ENCODE results near the gene GPRC6A.

GPRC6A gene

GRCh38 chr6:116828983-116829382, at the start of gene GPRC6A:
Gene GPRC6A, minus strand, starts transcription at chr6:116829083. Its CDS starts 70 bp downstream, at chr6:116829013.
- no peaks in the 10 kb centered on the region for H3K36me3 ChIP-seq (ENCODE audit: control insufficient read depth, insufficient read depth, low read length)
- H3K9me3 ChIP-seq (ENCODE audit: control insufficient read depth, insufficient read depth, low read depth, low read length): peaks cover 2% of the 10 kb centered on the region; the same call in 1 of the 2 replicates
- H3K9ac ChIP-seq (ENCODE audit: low read length): no peak within 1 kb of the TSS
- H3K4me3 ChIP-seq (ENCODE audit: low read depth, low read length): no peak within 1 kb of the TSS
- no peaks in the 10 kb centered on the region for H3K27me3 ChIP-seq (ENCODE audit: control insufficient read depth, insufficient read depth, low read length)
- peaks cover 19% of the 10 kb centered on the region; the same call in 1 of the 2 replicates for H3K4me1 ChIP-seq (ENCODE audit: control insufficient read depth, insufficient read depth, low read length)
- H3K27ac ChIP-seq (ENCODE audit: low read depth, low read length): peak within 1 kb of the TSS; percentile 51; the same call in 1 of the 2 replicates

- no peak overlapping the region for H3K27ac ChIP-seq (ENCODE audit: low read depth, low read length)
- H3K27me3 ChIP-seq (ENCODE audit: control insufficient read depth, insufficient read depth, low read length): peaks cover 60% of the 10 kb centered on the region
- no peak overlapping the region for H3K9ac ChIP-seq (ENCODE audit: low read length)
- H3K4me3 ChIP-seq (ENCODE audit: low read depth, low read length): peak overlapping the region; percentile 89
- peaks cover 3% of the 10 kb centered on the region; the same call in 1 of the 2 replicates for H3K9me3 ChIP-seq (ENCODE audit: control insufficient read depth, insufficient read depth, low read depth, low read length)
- 0 out of 2 replicates have a peak, but pooled peaks cover 2% of the 10 kb centered on the region for H3K4me1 ChIP-seq (ENCODE audit: control insufficient read depth, insufficient read depth, low read length)
- no peaks in the 10 kb centered on the region for H3K36me3 ChIP-seq (ENCODE audit: control insufficient read depth, insufficient read depth, low read length)
These were observed 48.9 kb upstream of the GPRC6A start for GRCh38 chr6:116877743-116878142.

GRCh38 chr6:116876635-116877611, 48.0 kb upstream of the GPRC6A start, which contains the start of gene RFX6:
Gene RFX6, plus strand, starts transcription at chr6:116877242. Its CDS starts 34 bp downstream, at chr6:116877276.
- Histone ChIP-seq H3K27ac (ENCODE audit: low read depth, low read length) (no peak within 1 kb of the TSS), H3K9me3 (ENCODE audit: control insufficient read depth, insufficient read depth, low read depth, low read length) (peaks cover 8% of the 10 kb centered on the region), H3K4me3 (ENCODE audit: low read depth, low read length) (peak within 1 kb of the TSS; percentile 89), H3K27me3 (ENCODE audit: control insufficient read depth, insufficient read depth, low read length) (peaks cover 60% of the 10 kb centered on the region), H3K9ac (ENCODE audit: low read length) (no peak within 1 kb of the TSS), H3K36me3 (ENCODE audit: control insufficient read depth, insufficient read depth, low read length) (no peaks in the 10 kb centered on the region), H3K4me1 (ENCODE audit: control insufficient read depth, insufficient read depth, low read length) (0 out of 2 replicates have a peak, but pooled peaks cover 2% of the 10 kb centered on the region)

GRCh38 chr6:116876107-116876506, 47.2 kb upstream of the GPRC6A start:
- Histone ChIP-seq H3K9me3 (ENCODE audit: control insufficient read depth, insufficient read depth, low read depth, low read length) (peaks cover 8% of the 10 kb centered on the region), H3K9ac (ENCODE audit: low read length) (no peak overlapping the region), H3K4me3 (ENCODE audit: low read depth, low read length) (peak overlapping the region; percentile 89), H3K4me1 (ENCODE audit: control insufficient read depth, insufficient read depth, low read length) (0 out of 2 replicates have a peak, but pooled peaks cover 2% of the 10 kb centered on the region), H3K27me3 (ENCODE audit: control insufficient read depth, insufficient read depth, low read length) (peaks cover 60% of the 10 kb centered on the region), H3K36me3 (ENCODE audit: control insufficient read depth, insufficient read depth, low read length) (no peaks in the 10 kb centered on the region), H3K27ac (ENCODE audit: low read depth, low read length) (no peak overlapping the region)

- H3K9me3 ChIP-seq (ENCODE audit: control insufficient read depth, insufficient read depth, low read depth, low read length): peaks cover 8% of the 10 kb centered on the region
- H3K9ac ChIP-seq (ENCODE audit: low read length): no peak overlapping the region
- no peak overlapping the region for H3K27ac ChIP-seq (ENCODE audit: low read depth, low read length)
- H3K4me3 ChIP-seq (ENCODE audit: low read depth, low read length): no peak overlapping the region
- peaks cover 45% of the 10 kb centered on the region for H3K27me3 ChIP-seq (ENCODE audit: control insufficient read depth, insufficient read depth, low read length)
- H3K4me1 ChIP-seq (ENCODE audit: control insufficient read depth, insufficient read depth, low read length): 0 out of 2 replicates have a peak, but pooled peaks cover 2% of the 10 kb centered on the region
- no peaks in the 10 kb centered on the region for H3K36me3 ChIP-seq (ENCODE audit: control insufficient read depth, insufficient read depth, low read length)
These were observed 43.9 kb upstream of the GPRC6A start for GRCh38 chr6:116872771-116873170.

- Histone ChIP-seq H3K27me3 (ENCODE audit: control insufficient read depth, insufficient read depth, low read length) (no peaks in the 10 kb centered on the region), H3K4me3 (ENCODE audit: low read depth, low read length) (no peak overlapping the region), H3K9me3 (ENCODE audit: control insufficient read depth, insufficient read depth, low read depth, low read length) (no peaks in the 10 kb centered on the region), H3K36me3 (ENCODE audit: control insufficient read depth, insufficient read depth, low read length) (no peaks in the 10 kb centered on the region), H3K9ac (ENCODE audit: low read length) (no peak overlapping the region), H3K4me1 (ENCODE audit: control insufficient read depth, insufficient read depth, low read length) (peaks cover 8% of the 10 kb centered on the region; the same call in 1 of the 2 replicates), H3K27ac (ENCODE audit: low read depth, low read length) (0 out of 2 replicates have a peak overlapping the region, but pooled peaks have one; percentile 17)
These were observed 37.5 kb upstream of the GPRC6A start for GRCh38 chr6:116866281-116866871.

GRCh38 chr6:116859264-116859663, 30.4 kb upstream of the GPRC6A start:
- Histone ChIP-seq H3K36me3 (ENCODE audit: control insufficient read depth, insufficient read depth, low read length) (no peaks in the 10 kb centered on the region), H3K4me3 (ENCODE audit: low read depth, low read length) (no peak overlapping the region), H3K27ac (ENCODE audit: low read depth, low read length) (no peak overlapping the region), H3K27me3 (ENCODE audit: control insufficient read depth, insufficient read depth, low read length) (no peaks in the 10 kb centered on the region), H3K4me1 (ENCODE audit: control insufficient read depth, insufficient read depth, low read length) (no peaks in the 10 kb centered on the region), H3K9ac (ENCODE audit: low read length) (no peak overlapping the region), H3K9me3 (ENCODE audit: control insufficient read depth, insufficient read depth, low read depth, low read length) (peaks cover 15% of the 10 kb centered on the region)

- no peaks in the 10 kb centered on the region for H3K36me3 ChIP-seq (ENCODE audit: control insufficient read depth, insufficient read depth, low read length)
- H3K27ac ChIP-seq (ENCODE audit: low read depth, low read length): no peak overlapping the region
- H3K27me3 ChIP-seq (ENCODE audit: control insufficient read depth, insufficient read depth, low read length): no peaks in the 10 kb centered on the region
- peaks cover 15% of the 10 kb centered on the region for H3K9me3 ChIP-seq (ENCODE audit: control insufficient read depth, insufficient read depth, low read depth, low read length)
- no peaks in the 10 kb centered on the region for H3K4me1 ChIP-seq (ENCODE audit: control insufficient read depth, insufficient read depth, low read length)
- H3K4me3 ChIP-seq (ENCODE audit: low read depth, low read length): no peak overlapping the region
- no peak overlapping the region for H3K9ac ChIP-seq (ENCODE audit: low read length)
These were observed 29.2 kb upstream of the GPRC6A start for GRCh38 chr6:116858060-116858459.

GRCh38 chr6:116847227-116847626, 18.3 kb upstream of the GPRC6A start:
- Histone ChIP-seq H3K9ac (ENCODE audit: low read length) (no peak overlapping the region), H3K36me3 (ENCODE audit: control insufficient read depth, insufficient read depth, low read length) (no peaks in the 10 kb centered on the region)

GRCh38 chr6:116842459-116842858, 13.6 kb upstream of the GPRC6A start:
- no peaks in the 10 kb centered on the region for H3K27me3 ChIP-seq (ENCODE audit: control insufficient read depth, insufficient read depth, low read length)
- no peaks in the 10 kb centered on the region for H3K36me3 ChIP-seq (ENCODE audit: control insufficient read depth, insufficient read depth, low read length)
- no peak overlapping the region for H3K27ac ChIP-seq (ENCODE audit: low read depth, low read length)
- H3K4me3 ChIP-seq (ENCODE audit: low read depth, low read length): no peak overlapping the region
- H3K9ac ChIP-seq (ENCODE audit: low read length): no peak overlapping the region
- H3K9me3 ChIP-seq (ENCODE audit: control insufficient read depth, insufficient read depth, low read depth, low read length): no peaks in the 10 kb centered on the region
- no peaks in the 10 kb centered on the region for H3K4me1 ChIP-seq (ENCODE audit: control insufficient read depth, insufficient read depth, low read length)

More at GRCh38 chr6:116847227-116847626, 18.3 kb upstream of the GPRC6A start:
- Histone ChIP-seq H3K4me3 (ENCODE audit: low read depth, low read length) (no peak overlapping the region), H3K27me3 (ENCODE audit: control insufficient read depth, insufficient read depth, low read length) (no peaks in the 10 kb centered on the region), H3K27ac (ENCODE audit: low read depth, low read length) (no peak overlapping the region), H3K4me1 (ENCODE audit: control insufficient read depth, insufficient read depth, low read length) (no peaks in the 10 kb centered on the region; the same call in 1 of the 2 replicates), H3K9me3 (ENCODE audit: control insufficient read depth, insufficient read depth, low read depth, low read length) (no peaks in the 10 kb centered on the region; the same call in 1 of the 2 replicates)

Measured in HUES6 (cell line).